Measurements from ENCODE around the gene SLCO6A1.

SLCO6A1 gene, protein sequence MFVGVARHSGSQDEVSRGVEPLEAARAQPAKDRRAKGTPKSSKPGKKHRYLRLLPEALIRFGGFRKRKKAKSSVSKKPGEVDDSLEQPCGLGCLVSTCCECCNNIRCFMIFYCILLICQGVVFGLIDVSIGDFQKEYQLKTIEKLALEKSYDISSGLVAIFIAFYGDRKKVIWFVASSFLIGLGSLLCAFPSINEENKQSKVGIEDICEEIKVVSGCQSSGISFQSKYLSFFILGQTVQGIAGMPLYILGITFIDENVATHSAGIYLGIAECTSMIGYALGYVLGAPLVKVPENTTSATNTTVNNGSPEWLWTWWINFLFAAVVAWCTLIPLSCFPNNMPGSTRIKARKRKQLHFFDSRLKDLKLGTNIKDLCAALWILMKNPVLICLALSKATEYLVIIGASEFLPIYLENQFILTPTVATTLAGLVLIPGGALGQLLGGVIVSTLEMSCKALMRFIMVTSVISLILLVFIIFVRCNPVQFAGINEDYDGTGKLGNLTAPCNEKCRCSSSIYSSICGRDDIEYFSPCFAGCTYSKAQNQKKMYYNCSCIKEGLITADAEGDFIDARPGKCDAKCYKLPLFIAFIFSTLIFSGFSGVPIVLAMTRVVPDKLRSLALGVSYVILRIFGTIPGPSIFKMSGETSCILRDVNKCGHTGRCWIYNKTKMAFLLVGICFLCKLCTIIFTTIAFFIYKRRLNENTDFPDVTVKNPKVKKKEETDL

DNA sequence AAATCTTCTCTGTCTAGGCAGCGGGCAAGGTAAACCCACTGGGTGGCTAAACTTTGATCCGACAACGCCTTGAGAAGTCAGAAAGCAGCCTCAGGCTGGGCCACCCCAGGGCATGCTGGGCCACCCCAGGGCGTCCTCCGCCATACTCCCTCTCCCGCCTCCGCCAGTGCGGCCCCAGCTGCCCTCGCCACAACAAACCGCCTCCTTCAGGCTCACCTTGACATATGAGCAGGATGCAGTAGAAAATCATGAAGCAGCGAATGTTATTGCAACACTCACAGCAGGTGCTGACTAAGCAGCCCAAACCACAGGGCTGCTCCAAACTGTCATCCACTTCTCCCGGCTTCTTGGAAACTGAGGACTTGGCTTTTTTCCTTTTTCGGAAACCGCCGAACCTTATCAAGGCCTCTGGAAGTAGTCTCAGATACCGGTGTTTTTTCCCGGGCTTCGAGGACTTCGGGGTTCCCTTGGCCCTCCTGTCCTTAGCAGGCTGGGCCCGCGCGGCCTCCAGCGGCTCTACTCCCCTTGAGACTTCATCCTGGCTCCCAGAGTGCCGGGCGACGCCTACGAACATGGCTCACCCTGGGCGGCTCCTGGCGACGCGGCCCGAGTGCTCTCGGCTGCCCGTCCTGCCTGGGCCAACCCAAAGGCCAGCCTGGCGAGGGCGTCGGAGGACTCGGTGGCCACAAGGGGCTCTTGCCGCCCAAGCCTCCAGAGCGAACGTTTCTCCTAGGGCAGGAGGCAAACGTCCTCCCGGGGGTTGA is at the start of gene SLCO6A1:
Gene SLCO6A1 (minus strand): TSS at position 731 of the 764 bp plus-strand sequence. CDS start 157 bp downstream, at position 574.
- no peaks in the 10 kb centered on the region for H3K36me3 ChIP-seq (ENCODE audit: control insufficient read depth in 1 of 2, insufficient read depth in 2 of 2, low read length in 2 of 2)

DNA sequence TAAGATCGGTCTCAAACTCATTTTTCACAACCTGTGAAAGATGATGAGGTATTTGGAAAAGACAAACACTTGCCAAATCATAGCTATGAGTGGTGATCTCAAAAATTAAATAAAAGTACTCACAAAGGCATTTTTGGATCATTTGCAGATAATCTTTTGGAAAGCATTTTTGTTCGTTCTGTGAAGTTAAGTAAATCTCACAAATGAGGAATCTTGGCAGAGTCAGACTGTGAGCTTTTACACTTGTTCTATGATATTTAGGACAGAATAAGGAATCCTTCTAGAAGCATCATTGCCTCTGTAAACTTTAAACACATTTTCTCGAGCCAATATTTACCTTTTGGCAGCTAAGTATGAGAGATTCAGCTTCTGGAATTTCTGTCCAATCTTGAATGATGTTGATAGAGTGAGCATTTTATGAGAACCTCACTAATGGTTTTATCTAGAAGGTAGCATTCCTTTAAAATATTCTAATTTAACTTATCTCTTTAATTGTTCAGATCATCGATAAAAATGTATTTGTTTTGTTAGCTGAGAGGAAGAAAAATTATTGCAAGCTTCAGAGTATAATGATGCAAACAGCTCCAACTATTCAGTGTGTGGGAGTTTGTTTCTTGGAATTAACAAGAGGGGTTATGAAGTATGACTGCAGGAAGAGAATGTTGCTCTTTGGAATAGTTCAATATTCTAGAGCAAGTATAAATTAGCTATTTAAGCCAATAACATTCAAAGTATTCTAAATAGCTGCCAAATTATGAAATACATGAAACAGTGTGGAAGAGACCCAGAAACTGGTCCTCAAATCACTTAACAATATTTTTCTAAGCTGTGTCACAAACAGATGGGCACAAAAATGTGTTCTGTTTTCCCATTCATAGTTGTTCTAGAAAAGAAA is 48.6 kb upstream of the SLCO6A1 start:
- no peak overlapping the region for H3K27ac ChIP-seq (ENCODE audit: low read depth, low read length)
- no peaks in the 10 kb centered on the region for H3K27me3 ChIP-seq (ENCODE audit: control insufficient read depth in 1 of 2, insufficient read depth in 2 of 2, low read length in 2 of 2)
- H3K4me3 ChIP-seq (ENCODE audit: low read depth in 1 of 2, low read length in 2 of 2) = no peak overlapping the region
- H3K4me1 ChIP-seq (ENCODE audit: control insufficient read depth in 1 of 2, insufficient read depth in 2 of 2, low read length in 2 of 2) = no peaks in the 10 kb centered on the region
- no peaks in the 10 kb centered on the region for H3K36me3 ChIP-seq (ENCODE audit: control insufficient read depth in 1 of 2, insufficient read depth in 2 of 2, low read length in 2 of 2)
- H3K9ac ChIP-seq (ENCODE audit: low read depth in 1 of 2, low read length in 2 of 2) = no peak overlapping the region
- peaks cover 0 to 3% of the 10 kb centered on the region in 2 donors for H3K9me3 ChIP-seq (ENCODE audit: control insufficient read depth in 1 of 2, low read length in 2 of 2)

More for the DNA sequence above, at the start of gene SLCO6A1:
- Histone ChIP-seq H3K4me3 (ENCODE audit: low read depth in 1 of 2, low read length in 2 of 2) (no peak within 1 kb of the TSS), H3K27ac (ENCODE audit: low read depth, low read length) (no peak within 1 kb of the TSS), H3K9ac (ENCODE audit: low read depth in 1 of 2, low read length in 2 of 2) (no peak within 1 kb of the TSS), H3K4me1 (ENCODE audit: control insufficient read depth in 1 of 2, insufficient read depth in 2 of 2, low read length in 2 of 2) (no peaks in the 10 kb centered on the region), H3K27me3 (ENCODE audit: control insufficient read depth in 1 of 2, insufficient read depth in 2 of 2, low read length in 2 of 2) (no peaks in the 10 kb centered on the region), H3K9me3 (ENCODE audit: control insufficient read depth in 1 of 2, low read length in 2 of 2) (no peaks in the 10 kb centered on the region)

DNA sequence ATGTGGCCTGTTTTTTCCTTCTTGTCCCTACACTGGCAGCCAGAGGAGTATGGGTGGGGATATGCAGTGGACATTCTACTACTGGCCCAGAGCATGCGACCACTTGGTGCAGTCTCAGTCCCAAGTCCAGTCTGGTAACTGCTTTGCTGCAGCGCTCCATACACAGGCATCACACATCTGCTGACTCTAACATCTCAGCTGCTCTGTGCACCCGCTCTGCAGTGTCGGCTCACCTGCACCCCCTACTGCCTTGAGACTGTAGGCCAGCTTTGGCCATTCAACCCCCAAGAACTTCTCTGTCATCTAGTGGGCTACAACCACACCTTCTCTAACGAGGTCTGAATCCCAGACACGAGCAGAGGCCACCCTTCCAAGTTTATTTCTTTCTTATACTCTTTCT is 46.4 kb upstream of the SLCO6A1 start:
- no peaks in the 10 kb centered on the region for H3K4me1 ChIP-seq (ENCODE audit: control insufficient read depth in 1 of 2, insufficient read depth in 2 of 2, low read length in 2 of 2)
- H3K27me3 ChIP-seq (ENCODE audit: control insufficient read depth in 1 of 2, insufficient read depth in 2 of 2, low read length in 2 of 2) = no peaks in the 10 kb centered on the region
- no peak overlapping the region for H3K4me3 ChIP-seq (ENCODE audit: low read depth in 1 of 2, low read length in 2 of 2)
- H3K9ac ChIP-seq (ENCODE audit: low read depth in 1 of 2, low read length in 2 of 2) = no peak overlapping the region
- H3K36me3 ChIP-seq (ENCODE audit: control insufficient read depth in 1 of 2, insufficient read depth in 2 of 2, low read length in 2 of 2) = no peaks in the 10 kb centered on the region
- no peaks in the 10 kb centered on the region for H3K9me3 ChIP-seq (ENCODE audit: control insufficient read depth in 1 of 2, low read length in 2 of 2)
- H3K27ac ChIP-seq (ENCODE audit: low read depth, low read length) = no peak overlapping the region

DNA sequence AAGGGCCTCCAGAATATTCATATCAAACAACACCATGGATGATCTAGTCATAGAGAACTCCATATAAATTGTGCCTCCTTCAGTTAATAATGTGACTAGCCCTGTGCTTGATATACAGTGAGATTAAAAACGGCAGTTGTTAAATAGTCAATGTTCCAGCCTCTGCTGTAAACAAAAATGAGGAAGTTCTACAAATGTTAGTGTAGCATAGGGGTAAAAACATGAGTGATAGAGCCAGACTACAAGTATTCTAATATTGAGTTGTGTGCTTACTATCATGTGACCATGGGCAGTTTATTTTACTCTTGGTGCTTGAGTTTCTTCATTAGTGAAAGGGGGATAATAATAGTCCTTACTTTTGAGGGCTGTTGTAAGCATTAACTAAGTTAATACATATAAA is 43.3 kb upstream of the SLCO6A1 start:
- no peak overlapping the region for H3K4me3 ChIP-seq (ENCODE audit: low read depth in 1 of 2, low read length in 2 of 2)
- no peaks in the 10 kb centered on the region for H3K27me3 ChIP-seq (ENCODE audit: control insufficient read depth in 1 of 2, insufficient read depth in 2 of 2, low read length in 2 of 2)
- H3K9ac ChIP-seq (ENCODE audit: low read depth in 1 of 2, low read length in 2 of 2) = no peak overlapping the region
- no peaks in the 10 kb centered on the region for H3K9me3 ChIP-seq (ENCODE audit: control insufficient read depth in 1 of 2, low read length in 2 of 2)
- no peaks in the 10 kb centered on the region for H3K4me1 ChIP-seq (ENCODE audit: control insufficient read depth in 1 of 2, insufficient read depth in 2 of 2, low read length in 2 of 2)
- no peaks in the 10 kb centered on the region for H3K36me3 ChIP-seq (ENCODE audit: control insufficient read depth in 1 of 2, insufficient read depth in 2 of 2, low read length in 2 of 2)
- no peak overlapping the region for H3K27ac ChIP-seq (ENCODE audit: low read depth, low read length)

DNA sequence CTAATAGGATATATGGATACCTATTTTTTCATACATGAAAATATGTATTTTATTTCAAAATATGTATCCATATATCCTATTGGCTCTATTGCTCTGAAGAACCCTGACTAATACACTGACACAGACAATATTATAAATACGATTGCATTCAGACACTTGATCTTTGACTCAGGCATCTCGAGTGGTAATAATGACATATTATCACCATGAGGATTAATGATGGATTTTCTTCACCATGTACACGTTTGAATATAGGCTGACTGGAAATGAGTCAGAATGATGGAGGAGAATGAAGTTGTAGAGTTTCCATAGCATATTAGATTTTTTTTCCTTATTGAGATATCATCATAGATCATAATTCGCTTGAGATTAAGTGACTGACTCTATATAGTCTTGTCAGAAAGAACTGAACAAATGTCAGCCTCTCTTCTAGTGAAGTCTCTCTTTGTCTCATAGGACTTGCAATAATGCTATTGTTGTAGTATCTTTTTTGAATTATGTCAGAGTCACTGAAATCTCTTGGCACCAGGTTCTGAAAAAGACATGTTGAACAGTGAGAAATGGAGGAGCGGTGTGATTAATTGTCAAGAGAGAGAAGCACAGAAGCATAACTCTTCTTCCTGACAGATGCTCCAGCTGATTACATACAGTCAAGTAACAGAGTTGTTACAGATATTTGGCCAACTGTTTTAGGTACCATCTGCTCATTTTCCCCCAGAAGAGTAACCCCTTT is 41.4 kb upstream of the SLCO6A1 start:
- Histone ChIP-seq H3K4me3 (ENCODE audit: low read depth in 1 of 2, low read length in 2 of 2) (no peak overlapping the region), H3K27me3 (ENCODE audit: control insufficient read depth in 1 of 2, insufficient read depth in 2 of 2, low read length in 2 of 2) (no peaks in the 10 kb centered on the region), H3K9ac (ENCODE audit: low read depth in 1 of 2, low read length in 2 of 2) (no peak overlapping the region), H3K9me3 (ENCODE audit: control insufficient read depth in 1 of 2, low read length in 2 of 2) (no peaks in the 10 kb centered on the region), H3K27ac (ENCODE audit: low read depth, low read length) (no peak overlapping the region), H3K4me1 (ENCODE audit: control insufficient read depth in 1 of 2, insufficient read depth in 2 of 2, low read length in 2 of 2) (no peaks in the 10 kb centered on the region), H3K36me3 (ENCODE audit: control insufficient read depth in 1 of 2, insufficient read depth in 2 of 2, low read length in 2 of 2) (no peaks in the 10 kb centered on the region)

DNA sequence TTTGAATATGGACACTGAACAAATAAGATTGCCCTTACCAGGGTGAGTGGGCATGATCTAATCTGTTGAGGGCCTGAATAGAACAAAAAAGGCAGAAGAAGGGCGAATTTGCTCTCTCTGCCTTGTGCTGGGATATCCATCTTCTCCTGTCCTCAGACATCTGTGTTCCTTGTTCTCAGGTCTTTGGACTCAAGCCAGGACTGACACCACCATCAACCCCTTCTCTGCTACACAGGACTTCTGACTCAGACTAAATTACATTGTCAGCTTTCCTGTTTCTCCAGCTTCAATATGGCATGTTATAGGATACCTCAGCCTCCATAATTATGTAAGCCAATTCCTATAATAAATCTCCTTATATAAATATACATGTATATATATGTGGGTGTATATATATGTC is 40.8 kb upstream of the SLCO6A1 start:
- H3K9ac ChIP-seq (ENCODE audit: low read depth in 1 of 2, low read length in 2 of 2) = no peak overlapping the region
- H3K36me3 ChIP-seq (ENCODE audit: control insufficient read depth in 1 of 2, insufficient read depth in 2 of 2, low read length in 2 of 2) = no peaks in the 10 kb centered on the region
- H3K4me1 ChIP-seq (ENCODE audit: control insufficient read depth in 1 of 2, insufficient read depth in 2 of 2, low read length in 2 of 2) = no peaks in the 10 kb centered on the region
- no peaks in the 10 kb centered on the region for H3K9me3 ChIP-seq (ENCODE audit: control insufficient read depth in 1 of 2, low read length in 2 of 2)
- H3K27me3 ChIP-seq (ENCODE audit: control insufficient read depth in 1 of 2, insufficient read depth in 2 of 2, low read length in 2 of 2) = no peaks in the 10 kb centered on the region
- H3K4me3 ChIP-seq (ENCODE audit: low read depth in 1 of 2, low read length in 2 of 2) = no peak overlapping the region
- H3K27ac ChIP-seq (ENCODE audit: low read depth, low read length) = no peak overlapping the region

DNA sequence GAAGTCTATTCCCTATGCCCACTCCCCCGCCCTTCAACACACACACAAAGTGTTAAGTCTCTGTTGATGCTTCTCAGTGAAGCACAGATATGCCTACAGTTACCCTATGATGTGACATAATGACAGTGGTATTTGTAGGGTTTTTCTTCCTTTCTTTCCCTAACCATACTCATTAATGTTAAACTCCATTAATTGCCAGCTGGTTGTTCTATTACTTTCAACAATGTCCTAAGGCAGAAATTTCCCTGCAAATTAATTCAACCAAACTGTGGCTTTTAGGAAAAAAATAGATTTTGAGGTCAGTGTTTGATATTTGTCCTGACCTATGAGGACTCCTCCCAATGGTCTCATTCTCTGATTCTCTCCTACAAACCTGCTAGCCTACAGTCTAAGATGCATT is 38.2 kb upstream of the SLCO6A1 start:
- Histone ChIP-seq H3K4me3 (ENCODE audit: low read depth in 1 of 2, low read length in 2 of 2) (no peak overlapping the region), H3K4me1 (ENCODE audit: control insufficient read depth in 1 of 2, insufficient read depth in 2 of 2, low read length in 2 of 2) (no peaks in the 10 kb centered on the region), H3K9me3 (ENCODE audit: control insufficient read depth in 1 of 2, low read length in 2 of 2) (no peaks in the 10 kb centered on the region), H3K27ac (ENCODE audit: low read depth, low read length) (no peak overlapping the region), H3K27me3 (ENCODE audit: control insufficient read depth in 1 of 2, insufficient read depth in 2 of 2, low read length in 2 of 2) (no peaks in the 10 kb centered on the region), H3K9ac (ENCODE audit: low read depth in 1 of 2, low read length in 2 of 2) (no peak overlapping the region), H3K36me3 (ENCODE audit: control insufficient read depth in 1 of 2, insufficient read depth in 2 of 2, low read length in 2 of 2) (no peaks in the 10 kb centered on the region)

DNA sequence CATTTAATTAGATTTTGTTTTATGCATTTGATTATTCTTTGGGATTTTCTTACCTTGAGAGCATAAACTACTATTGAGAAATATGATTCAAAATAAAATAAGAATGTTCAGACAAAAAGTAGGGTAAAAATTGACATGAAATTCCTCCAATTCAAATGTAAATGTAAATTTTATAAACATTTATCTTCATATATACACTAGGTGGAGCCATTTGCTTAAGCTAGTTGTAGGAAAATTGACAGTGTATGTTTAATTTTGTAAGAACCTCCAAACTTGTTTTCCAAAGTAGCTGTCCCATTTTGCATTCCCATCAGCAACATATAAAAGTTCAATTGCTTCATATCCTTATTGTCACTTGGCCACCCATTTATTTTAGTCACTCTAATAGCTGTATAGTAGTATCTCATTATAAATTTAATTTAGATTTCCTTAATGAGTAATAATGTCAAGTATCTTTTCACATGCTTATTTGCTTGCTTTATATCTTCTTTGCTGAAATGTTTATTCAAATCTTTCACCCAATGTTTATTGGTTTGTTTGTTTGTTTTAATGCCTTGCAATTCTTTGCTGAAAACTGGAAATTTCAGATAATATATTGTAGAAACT is 37.6 kb upstream of the SLCO6A1 start:
- H3K27me3 ChIP-seq (ENCODE audit: control insufficient read depth in 1 of 2, insufficient read depth in 2 of 2, low read length in 2 of 2) = no peaks in the 10 kb centered on the region
- no peak overlapping the region for H3K4me3 ChIP-seq (ENCODE audit: low read depth in 1 of 2, low read length in 2 of 2)
- H3K27ac ChIP-seq (ENCODE audit: low read depth, low read length) = no peak overlapping the region
- H3K9me3 ChIP-seq (ENCODE audit: control insufficient read depth in 1 of 2, low read length in 2 of 2) = no peaks in the 10 kb centered on the region
- H3K36me3 ChIP-seq (ENCODE audit: control insufficient read depth in 1 of 2, insufficient read depth in 2 of 2, low read length in 2 of 2) = no peaks in the 10 kb centered on the region
- H3K4me1 ChIP-seq (ENCODE audit: control insufficient read depth in 1 of 2, insufficient read depth in 2 of 2, low read length in 2 of 2) = no peaks in the 10 kb centered on the region
- no peak overlapping the region for H3K9ac ChIP-seq (ENCODE audit: low read depth in 1 of 2, low read length in 2 of 2)

DNA sequence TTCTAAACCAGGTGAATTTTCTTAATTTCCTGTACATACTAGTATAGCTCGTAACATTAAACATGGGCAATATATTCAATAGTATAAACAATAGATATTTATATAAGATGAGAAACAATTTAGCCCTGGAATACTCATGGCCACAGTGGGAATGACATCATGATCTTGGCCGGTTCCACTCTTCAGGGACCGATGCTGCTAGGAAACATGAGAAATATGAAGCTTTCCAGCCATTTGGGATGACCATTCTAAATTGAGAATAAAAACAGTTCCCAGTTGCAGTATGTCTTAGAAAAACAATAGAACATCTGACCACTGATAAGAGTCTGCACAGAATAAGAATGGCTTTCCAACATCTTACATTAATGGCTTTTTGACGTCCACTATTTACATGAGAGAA is 33.3 kb upstream of the SLCO6A1 start:
- Histone ChIP-seq H3K4me3 (ENCODE audit: low read depth in 1 of 2, low read length in 2 of 2) (no peak overlapping the region), H3K4me1 (ENCODE audit: control insufficient read depth in 1 of 2, insufficient read depth in 2 of 2, low read length in 2 of 2) (no peaks in the 10 kb centered on the region), H3K9ac (ENCODE audit: low read depth in 1 of 2, low read length in 2 of 2) (no peak overlapping the region), H3K27ac (ENCODE audit: low read depth, low read length) (no peak overlapping the region), H3K27me3 (ENCODE audit: control insufficient read depth in 1 of 2, insufficient read depth in 2 of 2, low read length in 2 of 2) (no peaks in the 10 kb centered on the region), H3K36me3 (ENCODE audit: control insufficient read depth in 1 of 2, insufficient read depth in 2 of 2, low read length in 2 of 2) (no peaks in the 10 kb centered on the region), H3K9me3 (ENCODE audit: control insufficient read depth in 1 of 2, low read length in 2 of 2) (no peaks in the 10 kb centered on the region)
